HEK293 (cell line): ENCODE results near the gene DIP2C.

ENCODE experiments used
- CTCF ChIA-PET: fragments of 350-600 bp; formaldehyde crosslinking; extraction: SDS; loops from one replicate; lab custom pipeline; 2021; ENCODE audit warnings: antibody characterized with exemption; lab: Yijun Ruan, JAX
- POLR2A ChIA-PET: fragments of 300-600 bp; formaldehyde crosslinking; extraction: SDS; loops from one replicate; lab custom pipeline; 2020; ENCODE audit warnings: antibody characterized with exemption, inconsistent platforms; lab: Yijun Ruan, JAX
- H3K27ac ChIP-seq: fragments of 200-500 bp; sonication (Bioruptor generic); 2 replicates; pipeline ENCODE4 v1.5.1; 2014; ENCODE audit warnings: low read depth, low read length, control low read depth, inconsistent platforms; ENCODE audit errors: extremely low read depth
- H3K36me3 ChIP-seq, 2 experiments: fragments of 200-500 bp in 1 of 2; sonication (Bioruptor generic) in 1 of 2; 1 replicate in 1 of 2; 2 replicates in 1 of 2; pipeline ENCODE4 v1.5.1; 2014 to 2017; ENCODE audit warnings: inconsistent platforms in 2 of 2, low read length in 2 of 2; ENCODE audit not compliant: control insufficient read depth in 2 of 2, insufficient read depth in 1 of 2
- H3K4me1 ChIP-seq: fragments of 200-500 bp; sonication (Bioruptor generic); 2 replicates; pipeline ENCODE4 v1.5.1; 2014; ENCODE audit warnings: mild to moderate bottlenecking, low read length, inconsistent platforms; ENCODE audit not compliant: control insufficient read depth, insufficient read depth
- H3K4me3 ChIP-seq: 2 replicates; pipeline ENCODE4 v1.5.1; 2011; ENCODE audit warnings: low read depth, mild to moderate bottlenecking, control low read depth, low read length, moderate library complexity
- H3K9me3 ChIP-seq: fragments of 200-500 bp; sonication (Bioruptor generic); 2 replicates; pipeline ENCODE4 v1.5.1; 2014; ENCODE audit warnings: low read depth, low read length, inconsistent platforms; ENCODE audit not compliant: control insufficient read depth, insufficient read depth
- ATF2 ChIP-seq: fragments of 450-650 bp; formaldehyde crosslinking; IDR thresholded peaks from 2 replicates; pipeline ENCODE4 v1.5.1; 2016; ENCODE audit warnings: missing biosample characterization, missing genetic modification characterization, low read depth
- CTCF ChIP-seq: fragments of 450-650 bp; formaldehyde crosslinking; IDR thresholded peaks from 2 replicates; pipeline ENCODE4 v1.5.1; 2016; ENCODE audit warnings: missing biosample characterization, missing genetic modification characterization
- PBX3 ChIP-seq: sonication (generic); formaldehyde crosslinking; IDR thresholded peaks from 2 replicates; pipeline ENCODE4 v1.8.1; 2022; ENCODE audit warnings: mild to moderate bottlenecking, moderate library complexity, missing genetic modification reagents
- ZBTB1 ChIP-seq: fragments of 450-650 bp; formaldehyde crosslinking; IDR thresholded peaks from 2 replicates; pipeline ENCODE4 v1.5.1; 2016; ENCODE audit warnings: missing biosample characterization, missing genetic modification characterization
- ZFP41 ChIP-seq: fragments of 450-650 bp; formaldehyde crosslinking; IDR thresholded peaks from 2 replicates; pipeline ENCODE4 v1.5.1; 2016; ENCODE audit warnings: missing biosample characterization, missing genetic modification characterization, borderline replicate concordance
- ZNF112 ChIP-seq: fragments of 450-650 bp; formaldehyde crosslinking; IDR thresholded peaks from 2 replicates; pipeline ENCODE4 v1.5.0; 2017; ENCODE audit warnings: missing biosample characterization, missing genetic modification characterization
- ZNF155 ChIP-seq: fragments of 450-650 bp; formaldehyde crosslinking; IDR thresholded peaks from 2 replicates; pipeline ENCODE4 v1.5.1; 2016; ENCODE audit warnings: missing biosample characterization, missing genetic modification characterization
- ZNF19 ChIP-seq: fragments of 450-650 bp; formaldehyde crosslinking; IDR thresholded peaks from 2 replicates; pipeline ENCODE4; 2016; ENCODE audit warnings: missing biosample characterization, missing genetic modification characterization, low read depth
- ZNF214 ChIP-seq: fragments of 450-650 bp; formaldehyde crosslinking; IDR thresholded peaks from 2 replicates; pipeline ENCODE4 v1.5.1; 2017; ENCODE audit warnings: missing biosample characterization, mild to moderate bottlenecking, missing genetic modification characterization, borderline replicate concordance
- ZNF221 ChIP-seq: fragments of 450-650 bp; formaldehyde crosslinking; IDR thresholded peaks from 2 replicates; pipeline ENCODE4 v1.5.1; 2017; ENCODE audit warnings: missing biosample characterization, missing genetic modification characterization, borderline replicate concordance
- ZNF23 ChIP-seq: fragments of 450-650 bp; formaldehyde crosslinking; IDR thresholded peaks from 2 replicates; pipeline ENCODE4 v1.5.1; 2016; ENCODE audit warnings: missing biosample characterization, missing genetic modification characterization, borderline replicate concordance
- ZNF394 ChIP-seq: fragments of 450-650 bp; formaldehyde crosslinking; IDR thresholded peaks from 2 replicates; pipeline ENCODE4 v1.5.1; 2016; ENCODE audit warnings: missing biosample characterization, missing genetic modification characterization, mild to moderate bottlenecking, moderate library complexity, borderline replicate concordance
- ZNF426 ChIP-seq: fragments of 450-650 bp; formaldehyde crosslinking; IDR thresholded peaks from 2 replicates; pipeline ENCODE4 v1.5.1; 2017; ENCODE audit warnings: missing biosample characterization, missing genetic modification characterization, mild to moderate bottlenecking, inconsistent platforms, moderate library complexity
- ZNF518A ChIP-seq: fragments of 450-650 bp; formaldehyde crosslinking; conservative IDR thresholded peaks from 2 replicates; pipeline ENCODE4 v1.5.1; 2016; ENCODE audit warnings: low read depth, missing biosample characterization, missing genetic modification characterization
- ZNF585B ChIP-seq: fragments of 450-650 bp; formaldehyde crosslinking; IDR thresholded peaks from 2 replicates; pipeline ENCODE4 v1.5.1; 2016; ENCODE audit warnings: missing biosample characterization, missing genetic modification characterization
- ZNF629 ChIP-seq: fragments of 450-650 bp; formaldehyde crosslinking; IDR thresholded peaks from 2 replicates; pipeline ENCODE4 v1.5.1; 2017; ENCODE audit warnings: missing biosample characterization, missing genetic modification characterization
- ZNF660 ChIP-seq: fragments of 450-650 bp; IDR thresholded peaks from 2 replicates; pipeline ENCODE4 v1.5.1; 2018; ENCODE audit warnings: missing biosample characterization, mild to moderate bottlenecking, missing genetic modification characterization
- ZNF677 ChIP-seq: fragments of 450-650 bp; IDR thresholded peaks from 2 replicates; pipeline ENCODE4 v1.5.0; 2018; ENCODE audit warnings: missing biosample characterization, mild to moderate bottlenecking, missing genetic modification characterization, moderate library complexity
- ZNF692 ChIP-seq: fragments of 450-650 bp; formaldehyde crosslinking; IDR thresholded peaks from 2 replicates; pipeline ENCODE4 v1.5.1; 2016; ENCODE audit warnings: missing biosample characterization, missing genetic modification characterization
- ZNF785 ChIP-seq: fragments of 450-650 bp; formaldehyde crosslinking; IDR thresholded peaks from 2 replicates; pipeline ENCODE4 v1.5.1; 2016; ENCODE audit warnings: missing biosample characterization, missing genetic modification characterization
- TF ChIP-seq, protein P1 (sequence below): fragments of 450-650 bp; formaldehyde crosslinking; IDR thresholded peaks from 2 replicates; pipeline ENCODE4 v1.5.1; 2017; ENCODE audit warnings: missing biosample characterization, mild to moderate bottlenecking, missing genetic modification characterization, moderate library complexity

The DIP2C gene

DNA sequence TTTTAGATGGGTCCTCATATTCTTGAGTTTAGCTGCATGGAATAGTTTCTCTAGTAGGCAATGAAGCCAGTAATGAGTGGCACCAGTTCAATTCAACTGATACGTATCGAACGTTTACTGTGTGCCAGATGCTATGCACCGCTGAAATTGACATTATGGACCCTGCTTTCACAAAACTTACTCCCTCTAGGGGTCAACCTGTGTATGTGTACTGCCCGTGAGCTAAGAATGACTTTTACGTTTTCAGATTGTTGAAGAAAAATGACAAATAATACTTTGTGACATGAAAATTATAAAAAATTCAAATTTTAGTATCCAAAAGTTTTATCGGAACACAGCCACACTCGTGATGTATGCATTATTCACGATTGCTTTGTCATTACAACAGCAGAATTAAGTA lies 458.7 kb downstream of the DIP2C start (continued):
- TF ChIP-seq ZNF677 (tag by site-specific recombination) (no peak), ZNF692 (no peak), ZNF112 (tag by site-specific recombination) (no peak), ZNF426 (tag by site-specific recombination) (no peak), ZNF518A (tag by site-specific recombination) (no peak), ZNF214 (tag by site-specific recombination) (no peak), ZNF660 (tag by site-specific recombination) (no peak)

DNA sequence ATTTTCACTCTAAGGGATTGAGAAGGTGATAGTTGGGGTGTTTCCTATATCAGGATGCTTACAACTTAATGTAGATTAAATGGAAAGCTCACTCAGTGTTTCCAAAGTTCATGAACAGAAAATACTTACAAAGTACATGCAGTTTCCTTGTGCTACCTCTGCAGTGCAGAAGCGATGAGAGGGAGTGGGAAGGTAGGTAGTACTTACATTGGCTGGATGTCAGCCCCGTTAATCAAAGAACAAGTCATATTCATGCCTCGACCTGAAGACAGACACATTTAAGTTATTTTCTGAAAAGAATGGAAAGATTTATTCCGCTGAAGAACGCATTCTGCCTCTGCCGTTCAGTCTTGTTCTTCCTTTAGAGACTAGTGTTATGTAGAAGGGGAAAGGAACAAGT lies 461.1 kb downstream of the DIP2C start:
- Histone ChIP-seq H3K27ac (no peak overlapping the region), H3K9me3 (no peaks in the 10 kb centered on the region), H3K4me3 (no peak overlapping the region), H3K4me1 (no peaks in the 10 kb centered on the region), H3K36me3 (no peaks in the 10 kb centered on the region)
- TF ChIP-seq ZNF785: no peak
- no peak for TF ChIP-seq ZNF426 (tag by site-specific recombination)
- TF ChIP-seq CTCF (tag by site-specific recombination): no peak
- TF ChIP-seq PBX3: no peak
- POLR2A ChIA-PET: no interaction called here
- CTCF ChIA-PET: no interaction called here

GRCh38 chr10:227014-227413 lies 462.5 kb downstream of the DIP2C start:
- no peaks in the 10 kb centered on the region for H3K9me3 ChIP-seq
- CTCF ChIA-PET: no interaction called here
- no peak for TF ChIP-seq ZNF394 (tag by site-specific recombination)
- no peak for TF ChIP-seq ATF2 (tag by site-specific recombination)
- TF ChIP-seq ZNF155 (tag by site-specific recombination): no peak
- no peak for TF ChIP-seq ZNF221 (tag by site-specific recombination)
- TF ChIP-seq, protein P1, sequence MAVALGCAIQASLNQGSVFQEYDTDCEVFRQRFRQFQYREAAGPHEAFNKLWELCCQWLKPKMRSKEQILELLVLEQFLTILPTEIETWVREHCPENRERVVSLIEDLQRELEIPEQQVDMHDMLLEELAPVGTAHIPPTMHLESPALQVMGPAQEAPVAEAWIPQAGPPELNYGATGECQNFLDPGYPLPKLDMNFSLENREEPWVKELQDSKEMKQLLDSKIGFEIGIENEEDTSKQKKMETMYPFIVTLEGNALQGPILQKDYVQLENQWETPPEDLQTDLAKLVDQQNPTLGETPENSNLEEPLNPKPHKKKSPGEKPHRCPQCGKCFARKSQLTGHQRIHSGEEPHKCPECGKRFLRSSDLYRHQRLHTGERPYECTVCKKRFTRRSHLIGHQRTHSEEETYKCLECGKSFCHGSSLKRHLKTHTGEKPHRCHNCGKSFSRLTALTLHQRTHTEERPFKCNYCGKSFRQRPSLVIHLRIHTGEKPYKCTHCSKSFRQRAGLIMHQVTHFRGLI (tag by site-specific recombination): no peak
- no peak for TF ChIP-seq ZNF23 (tag by site-specific recombination)
- TF ChIP-seq ZFP41 (tag by site-specific recombination): no peak
- TF ChIP-seq ZBTB1 (tag by site-specific recombination): no peak
- TF ChIP-seq ZNF629 (tag by site-specific recombination): no peak
- TF ChIP-seq ZNF112 (tag by site-specific recombination): no peak
- no peak for TF ChIP-seq ZNF585B
- TF ChIP-seq ZNF19: no peak
- TF ChIP-seq, all 188 proteins: peak for 0
- no peaks in the 10 kb centered on the region for H3K4me1 ChIP-seq
- no peak overlapping the region for H3K4me3 ChIP-seq
- no peak overlapping the region for H3K27ac ChIP-seq
- H3K36me3 ChIP-seq: no peaks in the 10 kb centered on the region
- POLR2A ChIA-PET: no interaction called here
